Brain microvascular endothelial cell (primary cell): ENCODE measurements around the gene HMG20A.

ENCODE experiments used
- DNase-seq: peaks from one replicate; pipeline ENCODE4 v3.0.0-alpha.2; 2020
- H3K27ac ChIP-seq: fragments of 250-450 bp; sonication (Bioruptor Pico); 2 replicates; pipeline ENCODE4 v1.5.1; 2020; ENCODE audit warnings: mild to moderate bottlenecking, moderate library complexity
- H3K27me3 ChIP-seq: fragments of 250-450 bp; sonication (Bioruptor Pico); replicated peaks from 2 replicates; pipeline ENCODE4 v1.5.1; 2020; ENCODE audit warnings: mild to moderate bottlenecking
- H3K36me3 ChIP-seq: fragments of 250-450 bp; sonication (Bioruptor Pico); replicated peaks from 2 replicates; pipeline ENCODE4 v1.5.1; 2020; ENCODE audit warnings: mild to moderate bottlenecking
- H3K4me3 ChIP-seq: 2 replicates; pipeline ENCODE4 v1.5.1; 2011; ENCODE audit warnings: low read depth, mild to moderate bottlenecking, control low read depth, low read length, moderate library complexity
- in situ Hi-C: cut with HindIII; loops from 2 replicates; pipeline ENCODE4 v1.10.0; 2017; ENCODE audit warnings: low sequenced_read_pairs, low pct_ligation_motif_present
- TF ChIP-seq, protein P1 (sequence below): IDR thresholded peaks from 2 replicates; pipeline ENCODE4 v1.5.1; 2011; ENCODE audit warnings: low read depth, mild to moderate bottlenecking, moderate library complexity, low read length, control low read depth, inconsistent platforms; ENCODE audit errors: missing control alignments

HMG20A gene

GRCh38 chr15:77497942-77498361 lies 77.3 kb downstream of the HMG20A start:
- TF ChIP-seq, protein P1, sequence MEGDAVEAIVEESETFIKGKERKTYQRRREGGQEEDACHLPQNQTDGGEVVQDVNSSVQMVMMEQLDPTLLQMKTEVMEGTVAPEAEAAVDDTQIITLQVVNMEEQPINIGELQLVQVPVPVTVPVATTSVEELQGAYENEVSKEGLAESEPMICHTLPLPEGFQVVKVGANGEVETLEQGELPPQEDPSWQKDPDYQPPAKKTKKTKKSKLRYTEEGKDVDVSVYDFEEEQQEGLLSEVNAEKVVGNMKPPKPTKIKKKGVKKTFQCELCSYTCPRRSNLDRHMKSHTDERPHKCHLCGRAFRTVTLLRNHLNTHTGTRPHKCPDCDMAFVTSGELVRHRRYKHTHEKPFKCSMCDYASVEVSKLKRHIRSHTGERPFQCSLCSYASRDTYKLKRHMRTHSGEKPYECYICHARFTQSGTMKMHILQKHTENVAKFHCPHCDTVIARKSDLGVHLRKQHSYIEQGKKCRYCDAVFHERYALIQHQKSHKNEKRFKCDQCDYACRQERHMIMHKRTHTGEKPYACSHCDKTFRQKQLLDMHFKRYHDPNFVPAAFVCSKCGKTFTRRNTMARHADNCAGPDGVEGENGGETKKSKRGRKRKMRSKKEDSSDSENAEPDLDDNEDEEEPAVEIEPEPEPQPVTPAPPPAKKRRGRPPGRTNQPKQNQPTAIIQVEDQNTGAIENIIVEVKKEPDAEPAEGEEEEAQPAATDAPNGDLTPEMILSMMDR, result no peak
- H3K27me3 ChIP-seq, result no peaks in the 10 kb centered on the region
- in situ Hi-C loops, result no loop called here
- DNase-seq, result peak; percentile 16
- H3K36me3 ChIP-seq, result no peaks in the 10 kb centered on the region
- H3K27ac ChIP-seq, result no peak overlapping the region
- no peak overlapping the region for H3K4me3 ChIP-seq

GRCh38 chr15:77499087-77499760 lies 78.5 kb downstream of the HMG20A start:
- in situ Hi-C loops, result no loop called here
- no peak overlapping the region for H3K4me3 ChIP-seq
- DNase-seq, result no peak
- no peaks in the 10 kb centered on the region for H3K36me3 ChIP-seq
- TF ChIP-seq, protein P1, result no peak
- no peaks in the 10 kb centered on the region for H3K27me3 ChIP-seq
- H3K27ac ChIP-seq, result no peak overlapping the region

DNA sequence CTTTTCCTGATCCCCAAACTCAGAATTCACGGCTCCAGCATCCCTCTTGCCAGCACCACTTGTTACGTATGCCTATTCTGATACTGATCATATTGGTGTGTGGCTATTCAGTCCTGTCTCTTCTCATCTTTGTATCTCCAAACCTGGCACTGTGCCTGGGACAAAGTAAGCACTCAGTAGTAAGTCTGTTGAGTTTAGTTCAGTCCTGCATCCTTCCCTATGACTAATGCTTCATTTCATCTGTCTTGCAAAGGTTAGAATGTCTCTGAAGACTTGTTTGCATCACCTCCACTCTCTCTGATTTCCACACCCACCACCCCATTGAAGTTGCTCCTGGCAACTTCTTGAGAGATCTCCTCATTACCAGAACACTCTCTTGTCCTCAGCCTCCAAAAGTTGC lies 80.3 kb downstream of the HMG20A start:
- no peaks in the 10 kb centered on the region for H3K27me3 ChIP-seq

GRCh38 chr15:77502379-77503095 lies 81.8 kb downstream of the HMG20A start:
- TF ChIP-seq, protein P1, result no peak
- in situ Hi-C loops, result no loop called here
- no peaks in the 10 kb centered on the region for H3K27me3 ChIP-seq
- no peak for DNase-seq
- H3K4me3 ChIP-seq, result no peak overlapping the region
- H3K36me3 ChIP-seq, result no peaks in the 10 kb centered on the region
- no peak overlapping the region for H3K27ac ChIP-seq

More for the DNA sequence above, 80.3 kb downstream of the HMG20A start:
- TF ChIP-seq, protein P1, result no peak
- Histone ChIP-seq H3K36me3 (no peaks in the 10 kb centered on the region), H3K27ac (no peak overlapping the region), H3K4me3 (no peak overlapping the region)
- DNase-seq, result peak; percentile 49
- in situ Hi-C loops, result no loop called here

GRCh38 chr15:77503240-77503639 lies 82.6 kb downstream of the HMG20A start:
- Histone ChIP-seq H3K27ac (no peak overlapping the region), H3K36me3 (no peaks in the 10 kb centered on the region), H3K27me3 (no peaks in the 10 kb centered on the region), H3K4me3 (no peak overlapping the region)
- no peak for DNase-seq
- in situ Hi-C loops, result no loop called here
- TF ChIP-seq, protein P1, result no peak

GRCh38 chr15:77503764-77504163 lies 83.1 kb downstream of the HMG20A start:
- TF ChIP-seq, protein P1, result no peak
- Histone ChIP-seq H3K27ac (no peak overlapping the region), H3K4me3 (no peak overlapping the region), H3K36me3 (no peaks in the 10 kb centered on the region), H3K27me3 (no peaks in the 10 kb centered on the region)
- no peak for DNase-seq
- in situ Hi-C loops, result no loop called here
